ENCODE data around the gene TRPV2.

TRPV2 gene

DNA sequence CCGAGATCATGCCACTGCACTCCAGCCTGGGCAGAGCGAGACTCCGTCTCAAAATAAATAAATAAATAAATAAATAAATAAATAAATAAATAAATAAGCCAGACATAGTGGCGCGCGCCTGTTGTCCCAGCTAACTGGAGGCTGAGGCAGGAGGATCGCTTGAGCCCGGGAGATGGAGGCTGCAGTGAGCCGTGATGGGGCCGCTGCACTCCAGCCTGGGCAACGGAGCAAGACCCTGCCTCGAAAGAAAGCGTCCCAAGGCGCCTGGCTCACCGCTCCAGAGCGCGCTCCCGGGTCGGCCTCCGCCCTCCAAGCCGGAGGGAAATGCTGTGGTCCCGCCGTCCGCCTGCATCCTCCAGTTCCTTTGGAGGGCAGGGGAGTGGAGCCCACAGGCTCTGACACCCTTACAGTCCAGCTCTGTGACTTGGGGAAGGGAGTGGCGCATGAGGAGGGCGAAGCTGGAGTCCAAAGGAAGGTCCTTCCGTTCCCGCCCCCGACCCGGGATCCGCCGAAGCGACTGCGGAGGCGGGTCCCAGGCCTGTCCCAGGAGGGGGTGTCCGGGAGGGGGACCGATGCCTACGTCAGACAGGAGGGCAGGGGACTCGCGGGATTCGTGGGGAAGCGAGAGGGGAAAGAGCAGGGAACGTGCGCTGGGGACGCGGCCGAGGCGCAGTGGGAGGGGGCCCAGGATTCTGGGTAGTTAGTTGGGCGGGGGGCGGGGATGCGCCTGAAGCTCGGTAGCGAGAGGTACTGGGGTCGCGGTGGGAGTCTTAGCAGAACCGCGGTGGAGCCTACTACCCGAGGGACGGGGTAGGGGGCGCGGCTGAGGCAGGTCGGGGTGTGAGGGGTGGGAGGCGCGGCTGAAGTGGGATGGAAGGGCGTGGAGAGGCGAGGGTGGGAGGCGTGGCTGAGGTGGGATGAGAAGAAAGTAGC lies 8.4 kb upstream of the TRPV2 start:
- peak; percentile 56 for DNase-seq

- no peak for DNase-seq
These were observed 7.3 kb upstream of the TRPV2 start for GRCh38 chr17:16407911-16408588.

DNA sequence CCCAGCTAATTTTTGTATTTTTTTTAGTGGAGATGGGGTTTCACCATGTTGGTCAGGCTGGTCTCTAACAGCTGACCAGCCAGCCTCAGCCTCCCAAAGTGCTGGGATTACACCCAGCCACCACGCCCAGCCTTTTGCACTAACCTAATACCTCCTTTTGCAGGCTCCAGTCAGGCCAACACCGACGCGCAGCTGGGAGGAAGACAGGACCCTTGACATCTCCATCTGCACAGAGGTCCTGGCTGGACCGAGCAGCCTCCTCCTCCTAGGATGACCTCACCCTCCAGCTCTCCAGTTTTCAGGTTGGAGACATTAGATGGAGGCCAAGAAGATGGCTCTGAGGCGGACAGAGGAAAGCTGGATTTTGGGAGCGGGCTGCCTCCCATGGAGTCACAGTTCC lies 2.0 kb downstream of the TRPV2 start:
- no peak for DNase-seq

DNA sequence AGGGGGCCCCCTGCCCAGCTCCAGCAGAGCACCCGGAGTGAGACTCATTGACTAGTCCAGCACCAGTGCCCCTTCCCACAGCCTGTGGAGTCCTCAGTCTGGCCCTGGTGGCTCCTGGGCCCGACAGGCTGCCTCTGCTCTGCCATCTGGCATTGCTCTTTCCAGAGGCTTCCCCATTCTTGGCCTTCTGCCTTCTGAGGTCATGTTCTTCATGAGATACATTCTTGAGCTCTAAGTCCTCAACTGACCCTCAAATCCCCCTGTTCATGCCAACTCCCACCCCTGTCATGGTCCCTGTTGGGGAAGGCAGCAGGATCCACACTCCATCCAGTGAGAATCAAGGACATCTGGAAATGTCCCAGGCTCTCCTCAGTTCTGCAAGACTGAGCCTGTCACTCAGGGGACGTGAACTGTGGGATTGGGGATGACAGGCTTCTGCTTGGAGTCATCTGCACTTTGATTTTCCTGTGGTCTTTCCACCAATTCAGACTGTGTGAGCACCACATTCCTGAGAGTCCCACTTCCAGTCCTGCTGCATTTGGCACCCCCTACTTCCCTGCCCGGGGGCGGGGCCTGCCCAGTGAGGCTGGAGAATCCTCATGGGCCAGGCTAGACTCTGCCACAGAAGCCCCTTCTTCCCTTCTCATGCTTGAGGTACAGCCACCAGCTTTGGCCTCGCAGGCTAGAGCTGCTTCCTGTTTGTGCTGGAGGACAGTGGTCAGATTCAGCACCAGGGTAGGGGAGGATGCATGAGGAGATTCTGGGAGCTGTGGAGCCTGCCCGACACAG lies 2.7 kb downstream of the TRPV2 start:
- no peak for DNase-seq

DNA sequence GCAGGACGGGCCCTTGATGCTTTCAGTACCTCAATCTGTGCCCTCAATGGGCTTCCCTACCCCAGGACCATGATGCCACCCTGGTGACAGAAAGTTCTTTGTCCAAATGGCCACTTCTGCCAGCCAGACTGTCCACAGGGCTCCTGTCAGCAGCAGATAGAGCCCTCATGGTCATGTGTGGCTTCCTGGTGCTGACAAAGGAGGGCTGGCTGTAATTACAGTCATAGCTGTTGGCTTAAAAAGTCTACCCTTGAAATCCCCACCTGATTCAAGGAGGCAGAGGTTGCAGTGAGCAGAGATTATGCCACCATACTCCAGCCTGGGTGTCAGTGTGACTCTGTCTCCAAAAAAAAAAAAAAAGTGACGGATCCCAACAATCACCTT lies 3.3 kb downstream of the TRPV2 start:
- no peak for DNase-seq

DNA sequence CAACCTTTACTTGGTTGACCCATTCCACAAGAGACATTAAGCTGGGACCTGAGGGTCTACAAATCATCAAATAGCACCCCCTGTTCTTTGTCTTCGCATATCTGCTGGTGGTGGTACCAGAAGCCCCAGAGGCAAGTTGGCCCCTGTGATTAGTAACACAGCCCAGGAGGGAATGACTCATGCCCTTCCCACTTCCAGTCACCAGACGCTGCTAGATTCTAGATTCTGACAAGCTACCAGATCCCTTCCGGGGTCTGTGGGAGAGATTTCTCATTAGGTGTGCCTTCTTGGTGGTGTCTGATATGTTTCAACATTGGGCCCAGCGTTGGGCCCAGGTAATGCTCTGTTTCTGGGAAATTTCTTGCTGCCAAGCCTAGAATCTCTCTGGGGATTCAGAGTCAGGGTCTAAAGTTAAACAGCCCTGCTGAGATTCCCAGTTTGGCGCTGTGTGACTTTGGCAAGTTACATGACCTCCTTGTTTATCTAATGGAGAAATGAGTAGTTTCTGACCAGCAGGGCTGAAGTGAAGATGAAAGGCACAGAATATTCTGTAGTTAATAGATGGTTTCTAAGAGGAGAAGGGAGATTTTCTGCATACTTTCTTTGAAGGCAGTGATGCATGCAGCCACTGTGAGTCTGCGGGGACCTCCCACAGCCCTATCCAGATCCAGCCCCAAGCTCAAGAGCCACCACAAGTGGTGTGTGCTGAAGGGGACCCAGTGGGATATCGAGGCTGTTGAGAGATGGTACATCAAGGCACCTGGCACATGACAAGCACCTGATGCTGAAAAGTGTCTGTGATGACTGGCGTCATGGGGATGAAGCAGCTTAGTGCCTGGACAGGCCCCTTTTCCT lies 3.9 kb downstream of the TRPV2 start:
- DNase-seq = no peak

DNA sequence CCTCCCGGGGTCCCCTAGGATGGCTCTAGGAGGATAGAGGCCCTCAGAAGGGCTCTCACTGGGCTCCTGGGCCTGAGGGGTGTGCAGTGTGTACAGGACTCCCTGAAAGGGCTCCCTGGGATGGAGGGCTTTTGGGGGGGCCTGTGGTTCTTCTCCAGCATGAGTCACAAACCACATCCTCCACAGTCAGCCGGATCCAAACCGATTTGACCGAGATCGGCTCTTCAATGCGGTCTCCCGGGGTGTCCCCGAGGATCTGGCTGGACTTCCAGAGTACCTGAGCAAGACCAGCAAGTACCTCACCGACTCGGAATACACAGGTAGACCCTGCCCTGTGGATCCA lies 4.5 kb downstream of the TRPV2 start:
- no peak for DNase-seq

- no peak for DNase-seq
These were observed 7.0 kb downstream of the TRPV2 start for GRCh38 chr17:16422416-16422815.

DNA sequence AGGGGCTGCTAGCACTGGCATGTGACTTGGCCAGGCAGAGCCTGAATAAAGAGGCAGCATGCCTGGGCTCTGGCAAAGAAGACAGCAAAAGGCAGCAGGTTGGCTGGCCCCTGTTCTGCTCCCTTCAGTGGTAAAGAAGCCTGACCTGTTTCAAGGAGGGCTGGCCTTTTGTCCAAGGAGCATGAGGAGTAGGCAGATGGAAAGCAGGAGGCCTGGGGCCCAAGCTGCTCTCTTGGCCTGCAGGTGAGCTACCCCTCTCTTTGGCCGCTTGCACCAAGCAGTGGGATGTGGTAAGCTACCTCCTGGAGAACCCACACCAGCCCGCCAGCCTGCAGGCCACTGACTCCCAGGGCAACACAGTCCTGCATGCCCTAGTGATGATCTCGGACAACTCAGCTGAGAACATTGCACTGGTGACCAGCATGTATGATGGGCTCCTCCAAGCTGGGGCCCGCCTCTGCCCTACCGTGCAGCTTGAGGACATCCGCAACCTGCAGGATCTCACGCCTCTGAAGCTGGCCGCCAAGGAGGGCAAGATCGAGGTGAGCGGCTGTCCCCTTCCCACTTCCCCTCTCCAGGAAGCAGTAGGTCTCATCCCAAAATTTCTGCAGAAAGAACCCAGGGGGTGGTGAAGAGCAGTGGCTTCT lies 8.0 kb downstream of the TRPV2 start:
- DNase-seq = no peak

- no peak for DNase-seq
These were observed 9.8 kb downstream of the TRPV2 start for GRCh38 chr17:16425202-16425601.

- no peak for DNase-seq
These were observed 10.6 kb downstream of the TRPV2 start for GRCh38 chr17:16425698-16426659.

DNA sequence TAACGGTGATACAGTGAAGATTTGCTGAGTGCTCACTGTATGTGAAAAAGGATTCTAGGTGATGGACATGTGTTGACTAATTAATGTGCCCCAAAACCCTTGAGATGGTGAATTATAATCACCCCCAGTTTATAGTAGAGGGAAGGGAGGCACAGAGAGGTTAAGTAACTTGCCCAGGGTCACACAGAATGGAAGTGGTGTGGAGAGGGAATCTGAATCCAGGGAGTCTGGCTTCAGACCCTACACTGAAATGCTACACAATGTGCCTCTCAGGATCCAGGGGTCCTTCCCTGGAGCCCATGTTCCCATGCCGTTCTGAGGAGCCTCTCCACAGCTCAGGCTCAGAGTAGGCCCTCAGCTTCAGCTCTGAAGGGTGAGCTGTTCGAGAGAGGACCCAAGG lies 11.6 kb downstream of the TRPV2 start:
- no peak for DNase-seq

- peak; percentile 39 for DNase-seq
These were observed 12.9 kb downstream of the TRPV2 start for GRCh38 chr17:16428098-16428882.

DNA sequence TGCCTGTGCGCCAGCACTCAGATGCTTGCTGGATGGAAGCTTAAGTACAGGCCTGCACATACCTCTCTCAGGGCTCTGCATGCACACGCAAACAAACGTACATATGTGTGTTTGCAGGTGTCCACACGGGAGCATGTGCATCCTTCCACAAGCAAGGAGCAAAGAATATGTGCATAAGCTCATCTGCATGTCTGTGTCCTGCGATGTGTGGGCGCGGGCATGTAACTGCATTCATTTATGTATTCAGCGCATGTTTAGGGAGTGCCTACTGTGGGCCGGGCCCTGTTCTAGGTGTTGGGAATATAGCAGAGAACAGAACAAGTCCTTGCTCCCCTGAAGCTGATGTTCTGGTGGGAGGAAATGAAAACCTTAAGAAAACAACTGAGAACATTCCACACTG lies 13.7 kb downstream of the TRPV2 start:
- DNase-seq = no peak

DNA sequence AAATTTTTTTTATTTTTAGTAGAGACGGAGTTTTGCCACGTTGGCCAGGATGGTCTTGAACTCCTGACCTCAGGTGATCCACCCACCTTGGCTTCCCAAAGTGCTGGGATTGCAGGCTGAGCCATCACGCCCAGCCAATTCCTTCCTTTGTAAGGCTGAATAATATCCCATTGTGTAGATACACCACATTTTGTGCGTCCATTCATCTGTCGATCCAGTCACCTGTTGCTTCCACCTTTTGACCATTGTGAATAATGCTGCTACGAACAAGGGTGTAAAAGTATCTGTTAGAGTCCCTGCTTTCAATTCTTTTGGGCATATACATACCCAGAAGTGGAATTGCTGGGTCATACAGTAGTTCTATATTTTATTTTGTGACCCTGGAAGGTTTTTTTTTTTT lies 15.3 kb downstream of the TRPV2 start:
- no peak for DNase-seq

- DNase-seq = no peak
These were observed 16.6 kb downstream of the TRPV2 start for GRCh38 chr17:16432017-16432416.

GRCh38 chr17:16433514-16433913 lies 18.1 kb downstream of the TRPV2 start:
- DNase-seq = no peak

DNA sequence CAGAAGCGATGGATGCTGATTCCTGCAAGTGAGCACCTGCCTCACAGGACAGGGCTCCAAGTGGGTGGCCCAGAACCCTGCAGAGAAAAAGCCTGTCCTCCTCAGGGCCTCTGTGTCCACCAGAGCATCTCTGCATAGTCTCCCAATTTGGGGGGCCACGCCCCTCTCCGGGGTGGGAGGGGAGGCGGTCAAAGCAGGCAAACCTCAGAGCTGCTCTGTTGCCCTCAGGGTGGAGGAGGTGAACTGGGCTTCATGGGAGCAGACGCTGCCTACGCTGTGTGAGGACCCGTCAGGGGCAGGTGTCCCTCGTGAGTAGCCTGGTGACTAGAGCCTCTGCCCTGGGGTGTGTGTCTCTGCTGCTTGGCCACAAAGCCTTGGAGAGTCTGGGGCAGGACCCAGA lies 19.3 kb downstream of the TRPV2 start:
- no peak for DNase-seq

DNA sequence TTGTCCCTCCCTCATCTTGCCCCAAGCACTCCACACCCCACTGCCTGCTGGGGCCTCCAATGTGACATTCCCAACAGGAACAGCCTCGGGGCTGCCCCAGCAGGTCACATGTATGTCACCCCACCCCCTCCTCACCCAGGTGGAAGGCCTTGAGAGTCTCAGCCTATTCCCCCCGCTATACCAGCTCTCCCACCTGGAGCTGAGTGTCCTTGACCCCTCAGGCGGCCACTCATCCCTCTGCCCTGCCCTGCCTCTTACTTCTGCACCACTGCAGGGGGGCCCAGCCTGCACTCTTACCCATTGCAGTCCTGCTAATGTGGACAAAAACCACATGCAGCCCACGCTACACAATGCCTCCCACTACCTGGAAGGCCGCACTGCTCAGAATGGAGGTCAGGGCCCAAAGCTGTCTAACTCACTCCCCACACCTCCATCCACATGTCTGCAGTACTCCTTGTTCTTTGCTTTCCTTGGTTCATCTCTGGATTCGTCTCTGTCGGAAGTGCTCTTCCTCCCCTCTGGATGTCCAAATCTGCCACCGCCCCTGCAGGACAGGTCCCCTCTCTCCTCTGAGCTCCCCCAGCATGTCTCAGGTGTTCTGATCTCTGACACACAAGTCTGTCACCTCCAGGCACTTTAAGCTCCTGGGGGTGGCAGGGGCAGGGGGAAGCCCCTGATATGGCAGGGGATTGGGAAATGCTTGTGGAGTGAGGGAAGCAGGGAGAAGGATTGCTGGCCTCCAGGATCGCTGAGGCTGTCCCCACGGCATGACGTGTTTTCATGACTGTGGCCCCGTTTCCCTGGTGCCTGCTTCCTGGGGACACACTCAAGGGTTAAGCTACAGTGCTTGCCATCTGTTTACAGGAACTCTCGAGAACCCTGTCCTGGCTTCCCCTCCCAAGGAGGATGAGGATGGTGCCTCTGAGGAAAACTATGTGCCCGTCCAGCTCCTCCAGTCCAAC lies 20.8 kb downstream of the TRPV2 start:
- DNase-seq = no peak

All from NCI-H1436 (cell line).